Neutrophil (primary cell): ENCODE results near the gene NANP.

Experiments used
- H3K27ac ChIP-seq: fragments of 200-600 bp; sonication (generic); 2 replicates; pipeline ENCODE4 v1.5.1; 2016; ENCODE audit warnings: mild to moderate bottlenecking, moderate library complexity
- H3K27me3 ChIP-seq: fragments of 200-600 bp; sonication (generic); 2 replicates; pipeline ENCODE4 v1.6.0; 2016; ENCODE audit warnings: mild to moderate bottlenecking
- H3K36me3 ChIP-seq: fragments of 200-600 bp; sonication (generic); 2 replicates; pipeline ENCODE4 v1.5.1; 2017
- H3K4me1 ChIP-seq, 2 experiments: fragments of 200-600 bp in 1 of 2; sonication (generic) in 1 of 2; 1 replicate in 1 of 2; 2 replicates in 1 of 2; pipeline versions ENCODE4 v1.5.1 to v1.6.1; 2013 to 2016; ENCODE audit warnings: low read depth in 1 of 2, low read length in 1 of 2, mild to moderate bottlenecking in 1 of 2, moderate library complexity in 1 of 2; ENCODE audit not compliant: control insufficient read depth in 1 of 2, insufficient read depth in 1 of 2
- H3K4me3 ChIP-seq, 2 experiments: fragments of 200-600 bp in 1 of 2; sonication (generic) in 1 of 2; 1 replicate in 1 of 2; 2 replicates in 1 of 2; pipeline ENCODE4 v1.5.1; 2013 to 2016; ENCODE audit warnings: low read depth in 1 of 2, low read length in 1 of 2, mild to moderate bottlenecking in 1 of 2, moderate library complexity in 1 of 2
- H3K9me3 ChIP-seq: fragments of 200-600 bp; sonication (generic); 2 replicates; pipeline ENCODE4 v1.5.1; 2016
- TF ChIP-seq, protein P1 (sequence below): fragments of 200-600 bp; sonication (generic); IDR thresholded peaks from 2 replicates; pipeline ENCODE4 v1.5.1; 2016; ENCODE audit warnings: antibody characterized with exemption

NANP gene

DNA sequence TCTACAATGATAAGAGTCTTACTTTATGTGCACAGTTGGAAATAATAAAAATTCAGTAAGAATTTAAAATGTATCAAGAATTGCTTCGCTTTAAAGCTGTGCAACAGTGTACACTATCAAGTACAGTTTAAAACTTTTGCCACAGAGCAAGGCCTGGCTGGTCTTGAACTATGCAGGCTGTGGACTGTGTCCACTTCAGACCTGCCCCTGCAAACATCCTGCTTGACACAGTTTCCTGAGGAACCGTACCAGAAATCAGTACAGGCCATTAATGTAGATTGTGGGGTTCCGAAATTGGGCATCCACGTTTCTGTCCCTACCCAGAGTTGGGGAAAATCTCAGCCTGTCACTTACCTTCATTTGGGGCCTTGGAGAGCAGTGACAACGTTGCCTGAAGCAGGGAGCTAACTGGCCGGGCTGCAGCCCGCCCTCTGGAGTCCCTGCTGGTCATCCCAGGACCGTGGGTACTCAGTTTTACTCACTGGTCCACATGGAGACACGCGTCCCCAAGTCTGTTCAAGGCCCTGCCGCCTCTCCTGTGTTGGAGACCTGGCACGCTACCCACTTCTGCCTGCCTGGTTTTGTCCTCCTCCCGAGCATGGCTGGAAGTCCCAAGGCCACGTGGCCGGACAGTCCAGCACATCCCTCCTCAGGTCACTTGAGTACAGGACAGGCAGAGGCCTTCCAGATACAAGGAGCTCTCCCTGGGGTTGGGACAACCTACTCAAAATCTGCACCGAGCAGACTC lies 46.9 kb downstream of the NANP start:
- Histone ChIP-seq H3K4me1 (no peaks in the 10 kb centered on the region), H3K27me3 (peaks cover 15% of the 10 kb centered on the region), H3K9me3 (no peaks in the 10 kb centered on the region), H3K4me3 (no peak overlapping the region), H3K27ac (no peak overlapping the region), H3K36me3 (no peaks in the 10 kb centered on the region)
- TF ChIP-seq, protein P1, sequence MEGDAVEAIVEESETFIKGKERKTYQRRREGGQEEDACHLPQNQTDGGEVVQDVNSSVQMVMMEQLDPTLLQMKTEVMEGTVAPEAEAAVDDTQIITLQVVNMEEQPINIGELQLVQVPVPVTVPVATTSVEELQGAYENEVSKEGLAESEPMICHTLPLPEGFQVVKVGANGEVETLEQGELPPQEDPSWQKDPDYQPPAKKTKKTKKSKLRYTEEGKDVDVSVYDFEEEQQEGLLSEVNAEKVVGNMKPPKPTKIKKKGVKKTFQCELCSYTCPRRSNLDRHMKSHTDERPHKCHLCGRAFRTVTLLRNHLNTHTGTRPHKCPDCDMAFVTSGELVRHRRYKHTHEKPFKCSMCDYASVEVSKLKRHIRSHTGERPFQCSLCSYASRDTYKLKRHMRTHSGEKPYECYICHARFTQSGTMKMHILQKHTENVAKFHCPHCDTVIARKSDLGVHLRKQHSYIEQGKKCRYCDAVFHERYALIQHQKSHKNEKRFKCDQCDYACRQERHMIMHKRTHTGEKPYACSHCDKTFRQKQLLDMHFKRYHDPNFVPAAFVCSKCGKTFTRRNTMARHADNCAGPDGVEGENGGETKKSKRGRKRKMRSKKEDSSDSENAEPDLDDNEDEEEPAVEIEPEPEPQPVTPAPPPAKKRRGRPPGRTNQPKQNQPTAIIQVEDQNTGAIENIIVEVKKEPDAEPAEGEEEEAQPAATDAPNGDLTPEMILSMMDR, result no peak

DNA sequence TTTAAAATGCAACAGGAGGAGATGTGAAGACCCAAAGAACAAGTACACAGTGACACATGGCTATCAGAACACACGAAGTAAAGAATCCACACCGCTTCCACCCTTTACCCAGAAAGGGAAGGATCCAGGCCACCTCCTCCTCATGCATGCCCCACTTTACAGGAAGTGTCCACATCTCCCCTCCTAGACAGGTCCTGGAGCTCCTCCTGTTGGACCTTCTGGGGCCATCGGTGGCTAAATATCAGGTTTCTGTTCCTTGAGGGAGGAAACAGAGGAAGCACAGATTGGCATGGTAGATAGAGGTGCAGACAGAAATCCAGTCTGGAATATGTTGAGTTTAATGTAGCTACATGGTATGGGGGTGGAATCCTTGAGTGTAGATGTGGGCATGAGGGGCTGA lies 49.4 kb downstream of the NANP start:
- Histone ChIP-seq H3K36me3 (no peaks in the 10 kb centered on the region), H3K4me3 (no peak overlapping the region), H3K4me1 (no peaks in the 10 kb centered on the region), H3K9me3 (no peaks in the 10 kb centered on the region), H3K27ac (no peak overlapping the region), H3K27me3 (no peaks in the 10 kb centered on the region)
- TF ChIP-seq, protein P1, result no peak

DNA sequence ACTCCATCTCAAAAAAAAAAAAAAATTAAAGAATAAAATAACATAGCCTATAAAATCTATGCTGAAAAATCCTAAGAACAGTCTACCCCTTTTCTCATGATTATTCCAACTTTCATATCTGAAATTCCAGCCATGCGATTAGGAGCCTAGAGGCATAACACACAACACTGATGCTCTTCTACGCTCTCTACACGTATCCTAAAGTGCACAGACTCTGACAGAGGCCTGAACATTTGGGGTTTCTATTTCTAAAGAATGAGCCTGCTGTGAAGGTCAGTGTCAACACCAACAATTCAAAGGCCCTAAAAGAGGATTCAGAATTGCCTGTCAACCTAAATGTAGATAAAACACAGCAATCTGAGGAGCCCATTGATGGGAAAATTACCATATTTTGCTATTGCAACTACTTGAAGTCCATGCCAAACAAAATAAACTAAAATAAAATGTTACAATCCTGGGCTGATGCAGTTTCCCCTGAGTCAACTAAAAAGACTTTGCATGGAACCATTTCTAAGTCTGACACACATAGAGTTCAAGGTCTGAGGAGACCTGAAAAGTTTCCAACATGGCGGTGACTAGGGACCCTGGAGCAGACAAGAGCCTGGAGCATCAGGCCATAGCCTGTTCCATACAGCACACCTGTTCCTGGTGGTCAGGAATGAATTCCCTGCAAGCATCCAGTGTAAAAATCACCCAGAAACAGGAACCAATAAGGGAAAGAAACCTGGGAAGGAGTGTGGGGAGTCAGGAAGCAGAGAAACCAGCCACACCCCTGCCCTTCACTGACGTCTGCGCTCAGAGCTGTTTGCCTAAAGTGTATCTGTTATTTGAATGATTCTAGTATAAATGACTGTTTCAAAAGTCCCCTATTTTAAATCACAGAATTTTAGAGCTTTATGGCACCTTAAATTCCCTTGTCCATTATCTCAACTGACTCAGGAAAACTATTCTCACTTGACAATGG lies 50.2 kb downstream of the NANP start:
- no peak overlapping the region for H3K4me3 ChIP-seq
- H3K27me3 ChIP-seq, result no peaks in the 10 kb centered on the region
- TF ChIP-seq, protein P1, result no peak
- no peaks in the 10 kb centered on the region for H3K4me1 ChIP-seq
- H3K9me3 ChIP-seq, result no peaks in the 10 kb centered on the region
- H3K36me3 ChIP-seq, result no peaks in the 10 kb centered on the region
- no peak overlapping the region for H3K27ac ChIP-seq

DNA sequence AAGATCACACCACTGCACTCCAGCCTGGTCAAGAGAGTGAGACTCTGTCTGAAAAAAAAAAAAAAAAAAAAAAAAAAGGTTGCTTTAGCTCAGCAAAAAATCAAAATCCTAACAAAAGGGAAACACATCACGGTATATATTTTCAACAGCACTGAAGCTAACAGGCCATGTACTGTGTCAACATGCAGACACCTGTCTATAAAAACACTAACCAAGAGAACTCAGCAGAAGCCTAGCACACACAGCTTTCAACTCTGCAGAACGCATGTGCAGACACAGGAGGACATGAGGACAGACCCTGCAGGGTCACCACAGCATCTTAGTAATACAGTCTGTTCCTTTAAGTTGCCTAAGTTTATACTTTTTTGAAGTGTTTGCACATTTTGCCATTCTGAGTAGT lies 52.0 kb downstream of the NANP start:
- Histone ChIP-seq H3K27me3 (no peaks in the 10 kb centered on the region), H3K4me1 (no peaks in the 10 kb centered on the region), H3K27ac (no peak overlapping the region), H3K4me3 (no peak overlapping the region), H3K9me3 (no peaks in the 10 kb centered on the region), H3K36me3 (no peaks in the 10 kb centered on the region)
- TF ChIP-seq, protein P1, result no peak

DNA sequence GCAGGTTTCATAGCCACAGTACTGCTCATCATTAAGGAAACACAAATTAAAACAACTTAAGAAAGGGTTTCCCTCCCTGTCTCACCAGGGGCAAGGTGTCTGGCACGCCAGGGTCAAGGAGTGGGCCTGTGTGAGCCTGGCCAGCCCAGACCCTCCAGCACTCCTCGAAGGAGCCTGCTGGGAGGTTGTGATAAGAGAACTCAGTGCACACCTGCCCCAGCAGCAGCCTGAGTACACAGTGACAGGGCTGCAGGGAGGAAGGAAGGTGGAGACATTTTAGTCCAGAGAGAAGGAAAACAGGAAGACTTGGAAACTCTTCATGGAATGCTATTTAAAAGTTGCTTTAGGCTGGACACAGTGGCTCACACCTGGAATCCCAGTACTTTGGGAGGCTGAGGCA lies 52.6 kb downstream of the NANP start:
- no peak overlapping the region for H3K27ac ChIP-seq
- no peak overlapping the region for H3K4me3 ChIP-seq
- no peaks in the 10 kb centered on the region for H3K36me3 ChIP-seq
- no peaks in the 10 kb centered on the region for H3K27me3 ChIP-seq
- no peaks in the 10 kb centered on the region for H3K9me3 ChIP-seq
- TF ChIP-seq, protein P1, result no peak
- no peaks in the 10 kb centered on the region for H3K4me1 ChIP-seq
